ENCODE measurements around the gene SLC6A13. TPM values are rescaled to one million over a fixed set of nuclear protein-coding genes. Genes with fewer than 3 reads are reported as not detected.
"Not testable (repeated sequence)": the region's sequence is repeated elsewhere in the genome, so short reads cannot be mapped to it uniquely, and the experiment has no call there.

SLC6A13 gene
- total and polyA plus RNA-seq, 2 of the 8 experiments (the other 6 are each of a cell fraction or from before 2014, with no cell fraction given) = 0.03 TPM; not detected in 1

GRCh38 chr12:298059-298458 lies 35.4 kb upstream of the SLC6A13 start:
- H2BK20ac ChIP-seq (ENCODE audit: low read length); H2BK5ac ChIP-seq (ENCODE audit: low read depth, low read length); H3K27me3 ChIP-seq (replicated peaks in 1 of 4; ENCODE audit: control insufficient read depth in 3 of 4, extremely low read depth in 1 of 4, insufficient read depth in 3 of 4, low read length in 3 of 4); H3K23ac ChIP-seq (ENCODE audit: insufficient read length); H3K9ac ChIP-seq (replicated peaks in 1 of 4; ENCODE audit: extremely low read depth in 1 of 4, low read depth in 3 of 4, low read length in 3 of 4); H3K4me1 ChIP-seq (replicated peaks in 1 of 4; ENCODE audit: control insufficient read depth in 3 of 4, insufficient read depth in 4 of 4, low read length in 3 of 4); FAIRE-seq; H3K4me3 ChIP-seq (ENCODE audit: extremely low read depth in 1 of 4, insufficient read depth in 2 of 4, low read depth in 3 of 4, low read length in 4 of 4); H3K23me2 ChIP-seq (ENCODE audit: low read depth, low read length); H2BK120ac ChIP-seq (replicated peaks; ENCODE audit: low read depth, low read length); H2AK5ac ChIP-seq (ENCODE audit: low read depth, low read length); H2AFZ ChIP-seq (ENCODE audit: low read length); H2BK15ac ChIP-seq (ENCODE audit: low read length); H4K91ac ChIP-seq (replicated peaks; ENCODE audit: insufficient read length, low read length); H3K9me3 ChIP-seq (ENCODE audit: insufficient read depth in 2 of 2, low read depth in 1 of 2, low read length in 1 of 2); H3K79me2 ChIP-seq (ENCODE audit: control insufficient read depth in 1 of 2, insufficient read depth in 2 of 2, low read length in 2 of 2); H4K8ac ChIP-seq (ENCODE audit: extremely low read depth, insufficient read depth, low read length); H3K18ac ChIP-seq (ENCODE audit: extremely low read depth, low read length); H3K14ac ChIP-seq (ENCODE audit: insufficient read length); DNase-seq (ENCODE audit: low read depth in 1 of 2, low spot score in 2 of 2); POLR2A ChIA-PET (ENCODE audit: partially characterized antibody); H4K20me1 ChIP-seq (replicated peaks in 1 of 2; ENCODE audit: control insufficient read depth in 1 of 2, insufficient read depth in 2 of 2, low read length in 2 of 2); H2BK12ac ChIP-seq (ENCODE audit: low read depth, low read length); H4K5ac ChIP-seq (ENCODE audit: insufficient read length, low read depth, low read length); H3K4me2 ChIP-seq (ENCODE audit: insufficient read depth in 1 of 2, low read depth in 2 of 2, low read length in 2 of 2); H3K79me1 ChIP-seq (ENCODE audit: low read depth, low read length); H3K27ac ChIP-seq (ENCODE audit: low read depth, low read length); H3K4ac ChIP-seq (replicated peaks; ENCODE audit: insufficient read length, low read depth, low read length); H3K56ac ChIP-seq (replicated peaks; ENCODE audit: insufficient read length, low read depth, low read length): not testable (repeated sequence)
- WGBS, 2 experiments (ENCODE audit: extremely low coverage in 1 of 2, insufficient coverage in 1 of 2, insufficient read length in 1 of 2, insufficient replicate concordance in 2 of 2, low coverage in 1 of 2, low lambda C conversion rate in 2 of 2, missing lambda C conversion rate in 1 of 2) = 96% methylated on average over 8 of the region's 8 CpGs; no CpG with 5 or more reads in 1 of the 2 experiments
- peaks cover 3 to 24% (median 13%) of the 10 kb centered on the region in 4 experiments; a peak in 6 of 8 replicates for H3K36me3 ChIP-seq (ENCODE audit: control insufficient read depth in 2 of 4, insufficient read depth in 4 of 4, low read length in 3 of 4)
- CTCF ChIA-PET (ENCODE audit: partially characterized antibody) = interaction anchor here (0.6 kb wide), 1 partner anchor 54 kb away, joined by 3 read pairs; no protein-coding TSS in a partner anchor
